NCI-H2196 (cell line): Measurements from ENCODE around the gene TRIM24.
A peak's percentile ranks its signal among the peaks of the same experiment; 100 is the strongest.
"Not testable (repeated sequence)": the region's sequence is repeated elsewhere in the genome, so short reads cannot be mapped to it uniquely, and the experiment has no call there.

Source experiments
- DNase-seq: peaks from one replicate; lab custom pipeline; 2025; ENCODE audit not compliant: unreplicated experiment; lab: John Stamatoyannopoulos, UW

Gene TRIM24

GRCh38 chr7:138536833-138537232, 76.8 kb downstream of the TRIM24 start:
- DNase-seq, result not testable (repeated sequence)

GRCh38 chr7:138538518-138538917, 78.5 kb downstream of the TRIM24 start:
- no peak for DNase-seq

- DNase-seq, result no peak
These were observed 79.1 kb downstream of the TRIM24 start for GRCh38 chr7:138538997-138539644.

GRCh38 chr7:138542183-138542582, 82.1 kb downstream of the TRIM24 start:
- no peak for DNase-seq

GRCh38 chr7:138543739-138544138, 83.7 kb downstream of the TRIM24 start:
- no peak for DNase-seq

- DNase-seq, result no peak
These were observed 85.1 kb downstream of the TRIM24 start for GRCh38 chr7:138545123-138545522.

- no peak for DNase-seq
These were observed 86.1 kb downstream of the TRIM24 start for GRCh38 chr7:138546064-138546619.

- no peak for DNase-seq
These were observed 86.8 kb downstream of the TRIM24 start for GRCh38 chr7:138546829-138547228.

- DNase-seq, result no peak
These were observed 89.0 kb downstream of the TRIM24 start for GRCh38 chr7:138549082-138549481.

- no peak for DNase-seq
These were observed 90.3 kb downstream of the TRIM24 start for GRCh38 chr7:138550337-138550736.

- no peak for DNase-seq
These were observed 91.0 kb downstream of the TRIM24 start for GRCh38 chr7:138551102-138551501.

- no peak for DNase-seq
These were observed 93.7 kb downstream of the TRIM24 start for GRCh38 chr7:138553805-138554204.

- DNase-seq, result no peak
These were observed 94.6 kb downstream of the TRIM24 start for GRCh38 chr7:138554674-138555073.

GRCh38 chr7:138555684-138556083, 95.6 kb downstream of the TRIM24 start:
- no peak for DNase-seq

- no peak for DNase-seq
These were observed 96.9 kb downstream of the TRIM24 start for GRCh38 chr7:138556771-138557484.

- no peak for DNase-seq
These were observed 99.4 kb downstream of the TRIM24 start for GRCh38 chr7:138559448-138559847.

- no peak for DNase-seq
These were observed 103.7 kb downstream of the TRIM24 start for GRCh38 chr7:138563808-138564207.

GRCh38 chr7:138564365-138564764, 104.3 kb downstream of the TRIM24 start:
- no peak for DNase-seq

GRCh38 chr7:138565071-138565450, 105.0 kb downstream of the TRIM24 start:
- no peak for DNase-seq

GRCh38 chr7:138565451-138566114, 105.5 kb downstream of the TRIM24 start:
- DNase-seq, result peak; percentile 18

- no peak for DNase-seq
These were observed 108.6 kb downstream of the TRIM24 start for GRCh38 chr7:138568655-138569054.

GRCh38 chr7:138569418-138569817, 109.4 kb downstream of the TRIM24 start:
- DNase-seq, result no peak
